Erythroblast (primary cell): ENCODE data around the gene GBP2.

Experiments
- DNase-seq, 2 experiments: peaks; one replicate each; lab custom pipeline; 2025; lab: John Stamatoyannopoulos, UW
- GATA1 ChIP-seq: IDR thresholded peaks from 2 replicates; pipeline ENCODE4 v1.6.1; 2011; ENCODE audit warnings: low read depth, mild to moderate bottlenecking, control low read depth, low read length, moderate library complexity
- POLR2A ChIP-seq: IDR thresholded peaks from 2 replicates; pipeline ENCODE4 v1.6.1; 2011; ENCODE audit warnings: mild to moderate bottlenecking, low read length

The GBP2 gene

DNA sequence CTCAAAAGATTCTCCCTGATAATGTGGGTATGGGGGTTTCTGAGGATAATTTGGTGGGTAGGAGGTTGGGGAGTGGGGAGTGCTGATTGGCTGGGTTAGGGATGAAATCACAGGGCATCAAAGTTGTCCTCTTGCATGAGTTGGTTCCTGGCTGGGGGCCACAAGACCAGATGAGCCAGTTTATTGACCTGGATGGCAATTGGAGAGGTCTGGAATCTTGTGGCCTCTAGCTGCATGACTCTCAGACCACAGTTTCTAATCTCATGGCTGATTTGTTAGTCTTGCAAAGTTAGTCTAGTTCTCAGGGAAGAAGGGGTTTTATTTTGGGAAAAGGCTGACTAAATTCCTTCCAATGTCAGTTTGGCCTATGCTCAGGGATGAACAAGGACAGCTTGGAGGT lies 57.6 kb downstream of the GBP2 start:
- TF ChIP-seq GATA1 (no peak), POLR2A (no peak)
- no peak for DNase-seq

DNA sequence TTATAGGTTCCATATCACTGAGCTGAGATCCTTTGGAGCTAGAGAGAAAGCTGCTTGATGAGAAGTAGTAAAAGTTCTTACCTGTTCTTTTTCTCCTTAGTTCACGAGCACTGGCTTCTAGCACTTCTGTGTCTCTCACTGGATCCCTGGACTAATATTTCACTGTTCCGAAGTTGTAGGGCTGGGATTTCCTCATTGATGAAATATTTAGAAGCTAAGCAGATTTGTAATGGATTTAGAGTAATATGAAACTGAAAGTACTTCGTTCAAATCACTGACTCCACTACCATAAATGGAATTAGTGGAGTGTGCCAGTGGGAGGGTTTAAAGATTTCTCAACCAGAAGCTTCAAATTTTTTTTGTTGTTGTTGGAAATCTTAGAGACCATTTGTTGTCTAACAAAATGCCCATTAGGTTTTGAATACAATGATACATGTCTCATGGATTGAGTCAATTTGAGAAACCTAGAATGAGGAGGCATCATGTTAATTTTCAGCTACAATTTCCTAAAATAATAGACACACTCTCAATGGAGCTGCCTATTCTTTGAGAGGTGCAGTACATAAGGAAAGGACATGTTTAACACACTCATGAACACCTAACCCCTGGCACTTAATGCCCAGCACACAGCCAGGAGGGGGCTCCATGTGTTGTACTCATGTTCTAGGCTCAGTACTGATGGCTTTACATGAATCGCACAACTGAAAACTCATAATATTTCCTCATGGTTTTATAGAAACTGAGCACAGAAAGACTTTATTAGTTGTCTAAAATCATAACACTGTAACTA lies 60.6 kb downstream of the GBP2 start, which contains the start of gene GBP1:
TSS of gene GBP1 (minus strand) at position 130 of the 790 bp plus-strand sequence. CDS start 1,974 bp downstream, outside the sequence.
- DNase-seq: no peak
- no peak for TF ChIP-seq POLR2A
- no peak for TF ChIP-seq GATA1

DNA sequence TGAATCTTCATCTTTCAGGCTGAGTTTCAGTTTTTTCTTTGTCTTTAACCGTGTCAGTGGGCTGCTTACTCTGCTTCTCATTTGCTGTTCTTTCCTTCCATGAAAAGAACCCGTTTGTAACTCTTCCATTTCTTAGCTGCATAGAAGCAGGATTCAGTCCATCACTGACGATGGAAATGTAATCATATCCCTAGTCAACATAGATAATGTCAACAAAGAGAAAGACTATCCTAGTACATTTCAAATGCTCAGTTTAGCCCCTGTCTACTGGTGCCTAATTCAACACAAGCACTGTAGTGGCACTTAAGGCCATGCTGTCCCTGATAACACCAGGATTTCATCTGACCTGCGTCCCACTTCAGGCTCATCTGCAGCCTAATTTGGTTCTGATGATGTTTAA lies 61.3 kb downstream of the GBP2 start:
- DNase-seq: no peak
- TF ChIP-seq GATA1: no peak
- TF ChIP-seq POLR2A: no peak

DNA sequence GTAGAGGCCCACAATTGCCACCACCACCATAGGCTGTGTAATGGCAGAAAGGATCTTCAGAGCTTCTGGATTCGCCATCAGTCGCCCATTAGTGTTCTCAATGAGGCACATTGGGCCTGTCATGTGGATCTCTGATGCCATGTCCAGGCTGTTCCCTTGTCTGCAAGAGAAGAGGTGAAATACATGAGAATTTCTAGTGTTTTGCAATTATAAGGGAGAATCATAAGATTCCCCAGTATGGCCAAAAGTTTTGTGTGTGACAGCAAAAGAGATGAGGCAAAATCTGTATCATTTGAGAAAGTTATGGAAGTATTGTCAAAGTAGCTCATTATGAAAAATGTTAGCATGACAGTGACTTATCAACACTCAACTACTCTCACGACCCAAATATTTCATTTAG lies 62.8 kb downstream of the GBP2 start:
- no peak for TF ChIP-seq POLR2A
- no peak for TF ChIP-seq GATA1
- DNase-seq: no peak

DNA sequence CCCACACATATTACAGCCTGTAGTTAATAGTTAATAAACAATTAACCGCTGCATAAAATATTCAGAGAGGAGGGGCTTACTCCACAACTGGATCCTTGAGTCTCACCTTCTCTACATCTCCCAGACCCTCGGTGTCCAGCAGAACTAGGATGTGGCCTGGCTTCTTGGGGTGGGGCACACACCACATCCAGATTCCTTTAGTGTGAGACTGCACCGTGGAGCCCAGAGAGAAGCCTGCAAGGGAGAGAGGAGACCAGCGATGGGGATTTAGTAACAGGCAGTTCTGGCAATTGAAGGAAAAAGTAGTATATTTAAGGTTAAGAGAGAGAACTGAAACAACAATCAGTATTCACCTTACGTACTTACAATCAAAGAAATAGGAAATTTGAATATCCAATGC lies 65.8 kb downstream of the GBP2 start:
- TF ChIP-seq POLR2A: no peak
- no peak for TF ChIP-seq GATA1
- no peak for DNase-seq
